Activated gamma-delta T cell (primary cell): Measurements from ENCODE around the gene TFF1.

Experiments
- DNase-seq: peaks from one replicate; lab custom pipeline; 2025; lab: John Stamatoyannopoulos, UW

TFF1 gene

DNA sequence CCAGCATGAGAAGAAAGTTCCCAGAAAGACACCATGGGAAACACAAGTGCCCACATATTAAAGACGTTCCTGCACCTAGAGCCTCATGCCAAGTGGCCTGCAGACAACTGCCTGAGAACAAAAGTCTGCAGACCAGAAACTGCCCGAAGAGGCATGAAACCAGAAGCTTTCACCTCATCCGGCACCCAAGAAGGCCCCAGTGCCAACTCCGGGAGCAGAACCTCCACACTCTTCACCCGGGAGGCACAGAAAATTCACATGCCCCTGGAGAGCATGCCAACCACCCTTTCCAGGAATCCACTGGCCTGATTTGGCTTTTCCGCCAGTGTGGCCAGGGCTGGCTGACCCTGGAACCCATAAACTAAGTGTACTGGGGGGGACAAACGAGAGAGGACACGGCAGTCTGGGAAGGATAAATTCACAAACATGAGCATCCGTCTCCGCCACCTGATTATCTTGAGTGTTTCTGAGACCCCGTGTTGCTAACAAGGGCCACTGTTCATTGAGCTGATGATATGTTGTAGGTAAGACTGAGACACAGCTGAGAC lies 22.3 kb downstream of the TFF1 start:
- no peak for DNase-seq

GRCh38 chr21:42343556-42343955 lies 22.8 kb downstream of the TFF1 start:
- DNase-seq, result no peak

- no peak for DNase-seq
Observed at GRCh38 chr21:42343101-42343500, 23.2 kb downstream of the TFF1 start.

DNA sequence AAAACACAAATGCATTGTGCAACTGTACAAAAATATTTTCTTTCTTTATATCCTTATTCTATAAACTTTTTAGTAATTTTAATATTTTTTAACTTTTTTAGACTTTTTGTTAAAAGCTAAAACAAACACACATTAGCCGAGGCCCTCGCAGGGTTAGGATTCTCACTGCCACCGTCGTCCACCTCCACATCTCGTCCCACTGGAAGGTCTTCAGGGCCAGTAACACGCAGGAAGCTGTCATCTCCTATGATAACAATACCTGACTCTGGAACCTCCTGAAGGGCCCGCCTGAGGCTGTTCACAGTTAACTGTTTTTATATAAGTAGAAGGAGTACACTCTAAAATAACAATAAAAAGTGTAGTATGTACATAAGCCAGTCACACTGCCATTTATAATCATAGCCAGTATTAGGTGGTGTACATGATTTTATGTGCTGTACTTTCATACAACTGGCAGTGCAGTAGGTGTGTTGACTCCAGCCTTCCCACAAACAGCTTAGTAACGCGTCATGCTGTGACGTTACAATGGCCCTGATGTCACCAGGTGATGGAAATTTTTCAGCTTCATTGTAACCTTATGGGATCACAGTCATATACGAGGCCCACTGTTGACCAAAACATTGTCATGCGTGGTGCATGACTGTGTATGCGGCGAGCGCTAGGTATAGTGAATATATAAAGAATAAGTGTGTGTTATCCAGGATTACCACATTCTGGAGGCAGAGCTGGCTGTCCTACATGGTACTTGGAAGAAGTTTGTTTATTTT lies 24.4 kb downstream of the TFF1 start:
- no peak for DNase-seq

- DNase-seq, result no peak
Observed at GRCh38 chr21:42340187-42341050, 25.9 kb downstream of the TFF1 start.

DNA sequence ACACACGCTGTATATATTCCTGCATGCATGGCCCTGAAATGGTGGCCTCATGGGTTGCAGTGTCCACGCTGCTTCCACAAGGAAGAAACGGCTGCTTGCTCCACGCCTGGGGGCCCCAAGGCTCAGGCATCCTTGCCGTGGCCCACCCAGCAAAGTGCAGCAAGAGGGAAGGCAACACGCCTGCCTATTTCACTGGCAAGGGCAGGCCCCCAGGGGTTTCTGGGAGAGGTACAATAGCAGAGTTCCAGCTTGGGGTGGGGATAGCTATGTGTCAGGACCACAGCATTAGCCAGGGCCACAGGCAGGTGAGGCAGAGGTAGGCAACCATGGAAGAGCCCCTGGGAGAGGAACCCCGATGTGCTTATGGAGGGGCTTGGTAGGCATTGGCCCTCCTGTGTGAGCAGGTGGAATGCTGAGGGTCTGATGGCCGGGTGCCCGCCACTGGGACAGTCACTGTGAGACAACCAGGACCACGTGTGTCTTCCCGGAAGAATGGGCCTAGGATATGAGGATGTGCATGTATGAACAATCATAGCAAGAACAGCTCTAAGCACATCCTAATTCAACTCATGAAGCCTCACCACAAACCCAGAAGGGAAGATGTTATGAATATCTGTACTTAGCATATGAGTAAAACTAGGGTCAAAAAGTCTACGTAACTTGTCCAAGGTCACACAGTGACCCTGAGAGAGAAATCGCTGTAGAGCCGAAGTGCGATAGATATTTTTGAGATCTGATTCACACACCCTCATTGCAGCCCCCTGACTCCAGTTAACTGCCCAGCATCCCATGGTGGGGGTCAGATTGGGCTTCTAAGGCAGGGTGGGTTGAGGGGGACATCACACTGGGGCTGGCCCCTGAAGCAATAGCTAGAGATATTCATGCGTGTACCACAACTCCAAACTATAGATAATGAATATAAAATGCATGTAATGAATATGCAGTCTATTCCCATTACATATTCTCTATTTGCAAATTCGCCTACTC lies 27.3 kb downstream of the TFF1 start:
- DNase-seq, result no peak

DNA sequence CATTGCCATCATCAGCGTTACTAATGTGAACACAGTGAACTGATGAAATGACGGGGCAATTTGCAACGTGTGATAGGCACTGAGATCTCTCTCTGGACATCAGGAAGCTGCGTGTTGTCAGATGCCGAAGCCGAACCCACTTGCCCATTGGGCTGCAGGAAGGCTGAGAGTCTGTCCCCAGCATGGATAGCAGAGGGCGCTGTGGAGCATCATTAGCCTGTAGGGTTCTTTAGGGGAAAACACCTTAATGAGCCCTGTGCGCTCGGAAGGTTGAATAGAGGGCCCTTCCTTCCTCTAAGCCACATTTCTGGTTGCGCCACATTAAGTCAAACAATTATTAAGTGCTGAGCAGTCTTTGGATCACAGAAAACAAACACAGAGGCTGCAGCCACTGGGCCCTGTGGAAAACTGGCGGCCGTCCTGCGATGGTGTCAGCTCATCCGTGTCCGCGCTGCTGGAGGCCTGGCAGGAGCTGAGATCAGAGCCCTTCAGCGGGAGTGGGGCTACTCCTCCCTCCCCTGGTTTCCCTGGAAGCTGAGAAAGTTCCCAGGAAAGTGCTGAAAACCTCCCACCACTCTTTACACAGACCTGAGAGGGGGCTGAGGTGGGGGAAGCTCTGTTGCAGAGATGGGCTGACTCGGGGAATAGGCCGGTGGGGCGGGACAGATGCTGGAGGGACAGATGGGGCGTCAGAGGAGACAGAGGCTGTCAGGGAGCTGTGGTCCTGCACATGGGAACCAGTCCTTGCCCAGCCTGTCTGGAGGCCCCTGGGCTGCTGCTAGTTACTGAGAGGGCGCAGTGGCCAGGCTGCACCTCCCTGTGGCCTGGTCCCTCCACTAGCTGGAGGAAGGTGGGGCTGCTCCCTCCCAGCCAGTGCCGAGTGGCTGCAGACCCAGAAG lies 28.3 kb downstream of the TFF1 start:
- no peak for DNase-seq

GRCh38 chr21:42337276-42337675 lies 29.1 kb downstream of the TFF1 start:
- DNase-seq, result no peak

GRCh38 chr21:42336054-42336453 lies 30.3 kb downstream of the TFF1 start:
- no peak for DNase-seq

- DNase-seq, result no peak
Observed at GRCh38 chr21:42332557-42333317, 33.6 kb downstream of the TFF1 start.

DNA sequence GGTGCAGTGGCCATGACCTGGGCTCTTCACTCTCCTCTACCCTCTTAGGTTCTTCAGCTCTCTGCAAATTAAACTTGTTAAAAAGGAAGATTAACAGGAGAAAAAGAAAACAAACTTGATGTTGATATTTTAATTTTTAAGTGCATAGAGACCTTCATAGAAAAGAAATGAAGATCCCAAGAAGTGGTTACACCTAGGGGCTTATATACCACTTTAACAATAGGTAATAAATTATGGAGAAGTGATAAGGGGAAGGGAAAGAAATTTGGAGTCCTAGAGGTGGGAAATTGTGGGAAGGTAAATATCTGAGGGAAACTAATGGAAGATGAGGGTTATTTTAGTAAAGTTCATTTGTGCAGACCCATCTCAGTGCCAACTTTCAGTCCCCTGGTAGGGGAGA lies 34.7 kb downstream of the TFF1 start:
- DNase-seq, result no peak

DNA sequence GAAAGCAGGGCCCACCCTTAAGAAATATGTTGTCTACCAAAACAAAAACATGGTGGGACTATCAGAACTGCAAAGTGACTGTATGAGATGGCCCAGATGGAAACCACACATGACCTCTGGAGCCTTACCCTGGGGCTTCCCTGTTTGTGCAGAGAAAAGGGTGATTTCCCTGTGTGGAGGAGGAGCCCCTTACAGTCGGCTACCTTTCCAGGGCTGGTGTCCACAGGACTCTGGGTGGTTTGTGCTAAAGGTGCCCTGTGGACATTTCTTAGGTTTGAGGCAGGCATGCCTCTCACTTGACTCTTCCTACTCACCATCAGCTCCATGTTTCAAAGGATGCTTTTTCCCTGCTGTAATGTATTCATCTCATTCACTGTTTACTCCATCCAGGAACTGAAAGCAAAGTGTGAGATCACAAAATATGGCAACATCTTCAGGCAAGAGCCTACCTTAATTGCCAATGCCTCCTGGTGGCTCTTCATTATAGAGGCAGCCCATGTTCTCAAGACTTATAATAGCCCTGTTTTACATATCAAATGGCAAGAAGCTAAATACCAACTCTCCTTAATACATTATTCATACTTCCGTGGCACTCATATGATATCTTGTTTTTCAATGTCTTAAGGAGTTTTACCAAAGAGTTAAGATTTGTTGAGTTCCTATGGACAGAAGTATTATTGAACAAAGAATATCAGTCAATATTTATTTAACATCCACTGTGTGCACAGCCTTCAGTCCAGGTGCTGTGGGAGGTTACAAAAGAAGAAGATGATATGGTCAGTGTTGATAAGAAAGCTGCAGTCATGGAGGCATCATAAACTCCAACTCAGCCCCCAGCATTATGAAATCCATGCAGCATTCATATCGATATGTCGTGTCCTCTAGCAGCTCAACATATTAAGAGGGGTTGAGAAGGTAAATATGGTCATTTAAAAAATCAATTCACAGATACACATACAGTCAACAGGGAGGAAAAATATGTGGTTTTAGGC lies 35.7 kb downstream of the TFF1 start:
- DNase-seq, result no peak

GRCh38 chr21:42324896-42325295 lies 41.4 kb downstream of the TFF1 start:
- no peak for DNase-seq

GRCh38 chr21:42321845-42322244 lies 44.5 kb downstream of the TFF1 start:
- DNase-seq, result no peak

DNA sequence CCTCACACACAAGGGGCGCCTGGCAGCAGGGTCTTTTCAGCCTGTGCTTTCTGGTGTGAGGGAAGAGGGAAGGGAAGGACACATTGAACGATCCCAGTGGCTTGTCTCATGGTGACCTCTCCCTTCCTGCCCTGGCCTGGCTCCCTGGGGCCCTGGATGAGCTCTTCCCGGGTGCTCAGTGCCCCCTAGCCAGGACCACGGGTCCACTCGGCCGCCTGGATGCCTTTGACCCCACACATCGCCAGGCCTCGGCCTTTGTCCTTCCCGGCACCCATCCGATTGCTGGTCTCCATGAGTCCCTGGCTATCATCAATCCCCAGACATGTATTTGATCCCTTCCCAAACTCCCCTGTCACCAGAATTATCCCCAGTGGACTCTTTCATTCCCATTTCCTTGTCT lies 45.1 kb downstream of the TFF1 start:
- DNase-seq, result no peak

DNA sequence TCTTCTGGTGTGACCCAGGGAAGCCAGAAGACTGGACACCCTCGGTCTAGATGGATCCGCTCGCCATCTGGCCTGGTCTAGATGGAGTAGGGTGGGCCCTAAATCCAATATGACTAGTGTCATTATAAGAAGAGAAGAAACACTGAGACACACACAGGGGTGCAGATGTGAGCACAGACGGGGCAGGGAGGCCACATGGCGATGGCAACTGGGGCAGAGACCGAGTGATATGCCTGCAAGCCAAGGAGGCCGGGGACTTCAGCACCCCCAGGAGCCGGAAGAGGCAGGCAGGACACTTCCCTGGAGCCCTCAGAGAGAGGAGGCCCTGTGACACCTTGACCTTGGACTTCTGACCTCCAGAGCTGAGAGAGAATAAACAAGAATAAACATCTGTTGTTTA lies 45.5 kb downstream of the TFF1 start:
- no peak for DNase-seq

GRCh38 chr21:42319851-42320572 lies 46.3 kb downstream of the TFF1 start:
- DNase-seq, result no peak

DNA sequence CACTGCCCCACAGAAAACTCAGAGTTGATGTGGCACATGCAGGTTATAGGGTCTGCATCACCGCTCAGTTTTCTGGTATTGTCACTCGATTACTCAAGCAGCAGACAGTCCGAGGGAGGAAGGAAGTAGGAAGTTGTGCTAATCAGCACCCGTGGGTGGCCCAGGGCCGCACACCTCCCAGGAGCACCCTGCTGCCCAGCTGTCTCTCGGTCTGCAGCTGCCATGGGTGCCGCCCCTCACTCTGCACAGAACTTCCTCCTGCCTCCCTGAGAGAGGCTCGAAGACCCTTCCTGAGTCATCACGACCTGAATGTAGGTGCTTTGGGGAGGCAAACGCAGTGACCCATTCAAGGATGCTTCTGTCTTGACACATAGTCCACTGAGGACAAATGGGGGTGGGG lies 47.0 kb downstream of the TFF1 start:
- DNase-seq, result no peak
